K562 (cell line): ENCODE data around the gene SNX30. TPM values are rescaled to one million over a fixed set of nuclear protein-coding genes. Genes with fewer than 3 reads are reported as not detected.

Experiments used
- CEBPG ChIP-seq, 3 experiments: fragments of 200-800 bp in 1 of 3; sonication (Bioruptor generic) in 1 of 3; sonication (generic) in 1 of 3; formaldehyde crosslinking in 1 of 3; IDR thresholded peaks in 2 of 3; conservative IDR thresholded peaks in 1 of 3; 2 replicates each; pipeline versions ENCODE4 v1.6.1 to v1.8.0; 2016 to 2022; ENCODE audit warnings: missing compliant biosample characterization in 2 of 3, missing genetic modification characterization in 2 of 3, mild to moderate bottlenecking in 1 of 3, missing genetic modification reagents in 1 of 3
- HSF4 ChIP-seq: fragments of 250-450 bp; sonication (Bioruptor Pico); IDR thresholded peaks from 2 replicates; pipeline ENCODE4 v2.1.2; 2022; ENCODE audit warnings: mild to moderate bottlenecking, moderate library complexity, borderline replicate concordance
- RHOXF2B ChIP-seq: fragments of 250-450 bp; sonication (Bioruptor Pico); conservative IDR thresholded peaks from 2 replicates; pipeline ENCODE4 v1.5.1; 2021
- TAF1 ChIP-seq: IDR thresholded peaks from 2 replicates; pipeline ENCODE4 v1.6.1; 2011; ENCODE audit warnings: mild to moderate bottlenecking, low read length, moderate library complexity; ENCODE audit not compliant: insufficient read depth, control insufficient read depth, severe bottlenecking; ENCODE audit errors: extremely low read depth
- ZNF232 ChIP-seq: sonication (generic); formaldehyde crosslinking; IDR thresholded peaks from 2 replicates; pipeline ENCODE4 v1.8.0; 2022; ENCODE audit warnings: mild to moderate bottlenecking, missing genetic modification reagents
- ZNF507 ChIP-seq: conservative IDR thresholded peaks from 2 replicates; pipeline ENCODE4 v1.6.1; 2017; ENCODE audit warnings: missing genetic modification characterization, missing compliant biosample characterization
- polyA plus RNA-seq, 8 experiments: library from polyadenylated mRNA; depleted of rRNA in 4 of 8; stranded (reverse) in 5 of 8; unstranded in 3 of 8; fragments of >200 nt; fragmentation: Nextera tagmentation in 2 of 8; fragmentation: Illumina TruSeq in 1 of 8; extraction: Ambion mirVana in 2 of 8; extraction: Trizol in 1 of 8; gene quantifications; 2 replicates each; pipeline versions ENCODE4 v1.2.1 to v1.2.3, GENCODE V29; 2011 to 2014; ENCODE audit warnings: inconsistent platforms in 1 of 8, missing spikeins in 1 of 8
- total RNA-seq, 7 experiments: library from RNA; depleted of rRNA in 6 of 7; stranded (reverse); fragments of >200 nt in 6 of 7; fragmentation: Illumina TruSeq in 2 of 7; extraction: Trizol in 2 of 7; gene quantifications; 2 replicates each; pipeline versions ENCODE4 v1.2.1 to v1.2.3, GENCODE V29; 2011 to 2021; ENCODE audit warnings: low replicate concordance in 1 of 7
- TF ChIP-seq, protein P1 (sequence below): fragments of 450-650 bp; IDR thresholded peaks from 2 replicates; pipeline ENCODE4 v1.6.1; 2016; ENCODE audit warnings: low read depth
- TF ChIP-seq, protein P2 (sequence below): fragments of 250-450 bp; sonication (Bioruptor Pico); IDR thresholded peaks from 2 replicates; pipeline ENCODE4 v1.8.0; 2021; ENCODE audit warnings: moderate library complexity, mild to moderate bottlenecking, inconsistent platforms
- TF ChIP-seq, protein P3 (sequence below): sonication (generic); formaldehyde crosslinking; IDR thresholded peaks from 2 replicates; pipeline ENCODE4 v1.8.1; 2023; ENCODE audit warnings: mild to moderate bottlenecking, missing genetic modification reagents
- TF ChIP-seq, protein P4 (sequence below): fragments of 450-650 bp; IDR thresholded peaks from one replicate; pipeline ENCODE4 v1.6.1; 2018; ENCODE audit warnings: mild to moderate bottlenecking, moderate library complexity; ENCODE audit not compliant: partially characterized antibody

The SNX30 gene
- total and polyA plus RNA-seq, 9 of the 15 experiments (the other 6 are each of a cell fraction or from before 2014, with no cell fraction given): 0.76 to 5.9 (median 3.3) TPM

DNA sequence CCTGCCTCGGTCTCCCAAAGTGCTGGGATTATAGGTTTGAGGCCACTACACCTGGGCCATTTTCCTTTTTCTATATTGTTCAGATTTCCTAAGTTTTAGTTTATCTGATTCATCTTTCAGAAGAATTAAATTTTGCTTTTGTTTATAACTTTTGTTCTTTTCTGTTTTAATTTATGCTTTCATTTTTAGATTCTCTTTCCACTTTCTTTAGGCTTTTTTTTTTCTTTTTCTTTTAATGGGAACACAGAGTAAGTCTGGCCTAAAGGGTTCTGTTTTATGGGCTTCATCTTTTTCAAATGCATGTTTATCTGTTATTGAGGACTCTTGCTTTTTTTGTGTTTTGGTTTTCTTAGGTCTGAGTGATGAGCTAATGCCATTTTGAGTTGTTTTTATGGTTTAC is 42.1 kb downstream of the SNX30 start (continued):
- TF ChIP-seq, protein P1, sequence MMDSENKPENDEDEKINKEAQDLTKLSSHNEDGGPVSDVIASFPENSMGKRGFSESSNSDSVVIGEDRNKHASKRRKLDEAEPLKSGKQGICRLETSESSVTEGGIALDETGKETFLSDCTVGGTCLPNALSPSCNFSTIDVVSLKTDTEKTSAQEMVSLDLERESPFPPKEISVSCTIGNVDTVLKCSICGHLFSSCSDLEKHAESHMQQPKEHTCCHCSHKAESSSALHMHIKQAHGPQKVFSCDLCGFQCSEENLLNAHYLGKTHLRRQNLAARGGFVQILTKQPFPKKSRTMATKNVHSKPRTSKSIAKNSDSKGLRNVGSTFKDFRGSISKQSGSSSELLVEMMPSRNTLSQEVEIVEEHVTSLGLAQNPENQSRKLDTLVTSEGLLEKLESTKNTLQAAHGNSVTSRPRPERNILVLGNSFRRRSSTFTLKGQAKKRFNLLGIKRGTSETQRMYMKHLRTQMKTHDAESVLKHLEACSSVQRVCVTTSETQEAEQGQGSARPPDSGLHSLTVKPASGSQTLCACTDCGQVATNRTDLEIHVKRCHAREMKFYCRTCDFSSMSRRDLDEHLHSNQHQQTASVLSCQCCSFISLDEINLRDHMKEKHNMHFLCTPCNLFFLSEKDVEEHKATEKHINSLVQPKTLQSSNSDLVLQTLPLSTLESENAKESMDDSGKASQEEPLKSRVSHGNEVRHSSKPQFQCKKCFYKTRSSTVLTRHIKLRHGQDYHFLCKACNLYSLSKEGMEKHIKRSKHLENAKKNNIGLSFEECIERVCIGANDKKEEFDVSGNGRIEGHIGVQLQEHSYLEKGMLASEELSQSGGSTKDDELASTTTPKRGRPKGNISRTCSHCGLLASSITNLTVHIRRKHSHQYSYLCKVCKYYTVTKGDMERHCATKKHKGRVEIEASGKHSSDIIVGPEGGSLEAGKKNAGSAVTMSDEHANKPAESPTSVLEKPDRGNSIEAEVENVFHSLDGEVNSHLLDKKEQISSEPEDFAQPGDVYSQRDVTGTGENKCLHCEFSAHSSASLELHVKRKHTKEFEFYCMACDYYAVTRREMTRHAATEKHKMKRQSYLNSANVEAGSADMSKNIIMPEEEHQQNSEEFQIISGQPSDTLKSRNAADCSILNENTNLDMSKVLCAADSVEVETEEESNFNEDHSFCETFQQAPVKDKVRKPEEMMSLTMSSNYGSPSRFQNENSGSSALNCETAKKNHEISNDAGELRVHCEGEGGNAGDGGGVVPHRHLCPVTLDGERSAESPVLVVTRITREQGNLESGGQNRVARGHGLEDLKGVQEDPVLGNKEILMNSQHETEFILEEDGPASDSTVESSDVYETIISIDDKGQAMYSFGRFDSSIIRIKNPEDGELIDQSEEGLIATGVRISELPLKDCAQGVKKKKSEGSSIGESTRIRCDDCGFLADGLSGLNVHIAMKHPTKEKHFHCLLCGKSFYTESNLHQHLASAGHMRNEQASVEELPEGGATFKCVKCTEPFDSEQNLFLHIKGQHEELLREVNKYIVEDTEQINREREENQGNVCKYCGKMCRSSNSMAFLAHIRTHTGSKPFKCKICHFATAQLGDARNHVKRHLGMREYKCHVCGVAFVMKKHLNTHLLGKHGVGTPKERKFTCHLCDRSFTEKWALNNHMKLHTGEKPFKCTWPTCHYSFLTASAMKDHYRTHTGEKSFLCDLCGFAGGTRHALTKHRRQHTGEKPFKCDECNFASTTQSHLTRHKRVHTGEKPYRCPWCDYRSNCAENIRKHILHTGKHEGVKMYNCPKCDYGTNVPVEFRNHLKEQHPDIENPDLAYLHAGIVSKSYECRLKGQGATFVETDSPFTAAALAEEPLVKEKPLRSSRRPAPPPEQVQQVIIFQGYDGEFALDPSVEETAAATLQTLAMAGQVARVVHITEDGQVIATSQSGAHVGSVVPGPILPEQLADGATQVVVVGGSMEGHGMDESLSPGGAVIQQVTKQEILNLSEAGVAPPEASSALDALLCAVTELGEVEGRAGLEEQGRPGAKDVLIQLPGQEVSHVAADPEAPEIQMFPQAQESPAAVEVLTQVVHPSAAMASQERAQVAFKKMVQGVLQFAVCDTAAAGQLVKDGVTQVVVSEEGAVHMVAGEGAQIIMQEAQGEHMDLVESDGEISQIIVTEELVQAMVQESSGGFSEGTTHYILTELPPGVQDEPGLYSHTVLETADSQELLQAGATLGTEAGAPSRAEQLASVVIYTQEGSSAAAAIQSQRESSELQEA: no peak
- TF ChIP-seq, protein P2, sequence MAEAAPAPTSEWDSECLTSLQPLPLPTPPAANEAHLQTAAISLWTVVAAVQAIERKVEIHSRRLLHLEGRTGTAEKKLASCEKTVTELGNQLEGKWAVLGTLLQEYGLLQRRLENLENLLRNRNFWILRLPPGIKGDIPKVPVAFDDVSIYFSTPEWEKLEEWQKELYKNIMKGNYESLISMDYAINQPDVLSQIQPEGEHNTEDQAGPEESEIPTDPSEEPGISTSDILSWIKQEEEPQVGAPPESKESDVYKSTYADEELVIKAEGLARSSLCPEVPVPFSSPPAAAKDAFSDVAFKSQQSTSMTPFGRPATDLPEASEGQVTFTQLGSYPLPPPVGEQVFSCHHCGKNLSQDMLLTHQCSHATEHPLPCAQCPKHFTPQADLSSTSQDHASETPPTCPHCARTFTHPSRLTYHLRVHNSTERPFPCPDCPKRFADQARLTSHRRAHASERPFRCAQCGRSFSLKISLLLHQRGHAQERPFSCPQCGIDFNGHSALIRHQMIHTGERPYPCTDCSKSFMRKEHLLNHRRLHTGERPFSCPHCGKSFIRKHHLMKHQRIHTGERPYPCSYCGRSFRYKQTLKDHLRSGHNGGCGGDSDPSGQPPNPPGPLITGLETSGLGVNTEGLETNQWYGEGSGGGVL (CRISPR knock-in tag): no peak
- TF ChIP-seq CEBPG (CRISPR knock-in tag; IDR thresholded peaks at IDR 0.05) (no peak), CEBPG (tag; conservative IDR thresholded peaks at IDR 0.05 in 1 of 2, IDR thresholded peaks at IDR 0.05 in 1 of 2) (no peak), ZNF232 (CRISPR knock-in tag) (no peak), HSF4 (CRISPR knock-in tag) (no peak), RHOXF2B (CRISPR knock-in tag) (no peak), ZNF507 (tag) (no peak), TAF1 (no peak)
- TF ChIP-seq, protein P3, sequence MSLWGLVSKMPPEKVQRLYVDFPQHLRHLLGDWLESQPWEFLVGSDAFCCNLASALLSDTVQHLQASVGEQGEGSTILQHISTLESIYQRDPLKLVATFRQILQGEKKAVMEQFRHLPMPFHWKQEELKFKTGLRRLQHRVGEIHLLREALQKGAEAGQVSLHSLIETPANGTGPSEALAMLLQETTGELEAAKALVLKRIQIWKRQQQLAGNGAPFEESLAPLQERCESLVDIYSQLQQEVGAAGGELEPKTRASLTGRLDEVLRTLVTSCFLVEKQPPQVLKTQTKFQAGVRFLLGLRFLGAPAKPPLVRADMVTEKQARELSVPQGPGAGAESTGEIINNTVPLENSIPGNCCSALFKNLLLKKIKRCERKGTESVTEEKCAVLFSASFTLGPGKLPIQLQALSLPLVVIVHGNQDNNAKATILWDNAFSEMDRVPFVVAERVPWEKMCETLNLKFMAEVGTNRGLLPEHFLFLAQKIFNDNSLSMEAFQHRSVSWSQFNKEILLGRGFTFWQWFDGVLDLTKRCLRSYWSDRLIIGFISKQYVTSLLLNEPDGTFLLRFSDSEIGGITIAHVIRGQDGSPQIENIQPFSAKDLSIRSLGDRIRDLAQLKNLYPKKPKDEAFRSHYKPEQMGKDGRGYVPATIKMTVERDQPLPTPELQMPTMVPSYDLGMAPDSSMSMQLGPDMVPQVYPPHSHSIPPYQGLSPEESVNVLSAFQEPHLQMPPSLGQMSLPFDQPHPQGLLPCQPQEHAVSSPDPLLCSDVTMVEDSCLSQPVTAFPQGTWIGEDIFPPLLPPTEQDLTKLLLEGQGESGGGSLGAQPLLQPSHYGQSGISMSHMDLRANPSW: no peak
- TF ChIP-seq, protein P4, sequence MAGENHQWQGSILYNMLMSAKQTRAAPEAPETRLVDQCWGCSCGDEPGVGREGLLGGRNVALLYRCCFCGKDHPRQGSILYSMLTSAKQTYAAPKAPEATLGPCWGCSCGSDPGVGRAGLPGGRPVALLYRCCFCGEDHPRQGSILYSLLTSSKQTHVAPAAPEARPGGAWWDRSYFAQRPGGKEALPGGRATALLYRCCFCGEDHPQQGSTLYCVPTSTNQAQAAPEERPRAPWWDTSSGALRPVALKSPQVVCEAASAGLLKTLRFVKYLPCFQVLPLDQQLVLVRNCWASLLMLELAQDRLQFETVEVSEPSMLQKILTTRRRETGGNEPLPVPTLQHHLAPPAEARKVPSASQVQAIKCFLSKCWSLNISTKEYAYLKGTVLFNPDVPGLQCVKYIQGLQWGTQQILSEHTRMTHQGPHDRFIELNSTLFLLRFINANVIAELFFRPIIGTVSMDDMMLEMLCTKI: no peak
- TF ChIP-seq, all 486 proteins: peak for 0
